Activated CD8-positive, alpha-beta T cell treated with anti-CD3 and anti-CD28 coated beads for 36 hours (primary cell): ENCODE measurements around the gene TSTD2. TPM values are rescaled to one million over a fixed set of nuclear protein-coding genes. Genes with fewer than 3 reads are reported as not detected.

ENCODE experiments used
- ATAC-seq: fragments of 200-7000 bp; cut with Tn5 transposase; one replicate; pipeline ENCODE4 v1.10.0; 2021; ENCODE audit warnings: mild to moderate bottlenecking, moderate library complexity
- CTCF ChIA-PET: fragments of 350-600 bp; sonication (Branson Sonifier 250); formaldehyde crosslinking; loops from one replicate; lab custom pipeline; 2021; ENCODE audit warnings: antibody characterized with exemption; lab: Charles Lee
- POLR2A ChIA-PET: fragments of 350-600 bp; sonication (Branson Sonifier 250); formaldehyde crosslinking; loops from one replicate; lab custom pipeline; 2021; ENCODE audit warnings: antibody characterized with exemption; lab: Charles Lee
- DNase-seq: peaks from one replicate; pipeline ENCODE4 v3.0.0-alpha.2; 2020
- H3K27ac Mint-ChIP-seq: one replicate; pipeline ENCODE4 v1.8.0; 2021; ENCODE audit warnings: mild to moderate bottlenecking, mixed read lengths
- H3K27me3 Mint-ChIP-seq: one replicate; pipeline ENCODE4 v1.8.0; 2021; ENCODE audit warnings: mixed read lengths
- H3K36me3 Mint-ChIP-seq: one replicate; pipeline ENCODE4 v1.8.0; 2021; ENCODE audit warnings: low read depth, mixed read lengths
- H3K4me1 Mint-ChIP-seq: one replicate; pipeline ENCODE4 v1.8.0; 2021; ENCODE audit warnings: low read depth, mixed read lengths
- H3K4me3 Mint-ChIP-seq: one replicate; pipeline ENCODE4 v1.8.0; 2021; ENCODE audit warnings: mild to moderate bottlenecking, moderate library complexity, mixed read lengths
- H3K9me3 Mint-ChIP-seq: one replicate; pipeline ENCODE4 v1.8.0; 2021; ENCODE audit warnings: mixed read lengths
- CTCF ChIP-seq: fragments of 200-600 bp; IDR thresholded peaks from one replicate; pipeline ENCODE4 v1.8.0; 2022; ENCODE audit warnings: antibody characterized with exemption, mild to moderate bottlenecking
- intact Hi-C: fragments of 100-400 bp; cut with micrococcal nuclease; formaldehyde crosslinking; loops from one replicate; pipeline ENCODE4 v1.10.0; 2022
- total RNA-seq, 2 experiments: library from RNA; stranded (reverse); gene quantifications; one replicate each; pipeline ENCODE4 v1.2.3, GENCODE V29; 2021

The TSTD2 gene
- total RNA-seq, 2 experiments from 2014 or later, result 15.2 to 15.3 TPM

DNA sequence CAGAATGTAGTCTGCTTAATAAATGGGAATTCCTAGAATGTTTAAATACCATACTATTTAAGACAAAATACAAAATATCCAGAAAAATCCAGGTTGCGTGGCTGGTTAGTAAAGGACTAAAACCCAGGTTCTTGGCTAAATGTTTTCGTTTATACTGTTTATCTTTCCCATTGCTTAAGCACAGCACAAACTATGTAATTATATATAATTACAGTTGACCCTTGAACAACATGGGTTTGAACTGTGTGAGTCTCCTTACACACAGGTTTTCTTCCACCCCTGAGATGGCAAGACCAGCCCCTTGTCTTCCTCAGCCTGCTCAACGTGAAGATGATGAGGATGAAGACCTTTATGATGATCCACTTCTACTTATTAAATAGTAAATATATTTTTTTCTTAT is 39.2 kb upstream of the TSTD2 start:
- Mint-ChIP-seq H3K27me3 (no peaks in the 10 kb centered on the region), H3K27ac (no peak overlapping the region), H3K4me3 (no peak overlapping the region), H3K4me1 (peaks cover 20% of the 10 kb centered on the region), H3K36me3 (peaks cover 53% of the 10 kb centered on the region), H3K9me3 (no peaks in the 10 kb centered on the region)
- POLR2A ChIA-PET, result no interaction called here
- ATAC-seq, result no peak
- intact Hi-C loops, result no loop called here
- DNase-seq, result no peak
- CTCF ChIA-PET, result no interaction called here
- TF ChIP-seq CTCF, result no peak

- intact Hi-C loops, result no loop called here
- H3K9me3 Mint-ChIP-seq, result no peaks in the 10 kb centered on the region
- no peak for DNase-seq
- peak overlapping the region; percentile 56 for H3K27ac Mint-ChIP-seq
- no peak for TF ChIP-seq CTCF
- ChIA-PET CTCF (no interaction called here), POLR2A (interaction anchor here (0.9 kb wide), 1 partner anchor 37 kb away, joined by 3 read pairs; the partner anchor contains the start of genes NCBP1 and TSTD2)
- no peaks in the 10 kb centered on the region for H3K27me3 Mint-ChIP-seq
- peaks cover 36% of the 10 kb centered on the region for H3K4me1 Mint-ChIP-seq
- ATAC-seq, result no peak
- no peak overlapping the region for H3K4me3 Mint-ChIP-seq
- H3K36me3 Mint-ChIP-seq, result peaks cover 63% of the 10 kb centered on the region
Measured at GRCh38 chr9:97670586-97670985, 37.4 kb upstream of the TSTD2 start.

- no peak overlapping the region for H3K4me3 Mint-ChIP-seq
- POLR2A ChIA-PET, result interaction anchor here (1.2 kb wide), 1 partner anchor 8 kb away, joined by 3 read pairs; no protein-coding TSS in a partner anchor
Measured at GRCh38 chr9:97668485-97668884, 35.3 kb upstream of the TSTD2 start.

GRCh38 chr9:97666907-97667686 is 33.9 kb upstream of the TSTD2 start:
- DNase-seq (no peak), ATAC-seq (no peak)
- H3K36me3 Mint-ChIP-seq, result peaks cover 70% of the 10 kb centered on the region
- no peak for TF ChIP-seq CTCF
- POLR2A ChIA-PET, result interaction anchor here (1.2 kb wide), 1 partner anchor 9 kb away, joined by 3 read pairs; no protein-coding TSS in a partner anchor
- H3K9me3 Mint-ChIP-seq, result no peaks in the 10 kb centered on the region
- peaks cover 44% of the 10 kb centered on the region for H3K4me1 Mint-ChIP-seq
- intact Hi-C loops, result no loop called here
- H3K27me3 Mint-ChIP-seq, result no peaks in the 10 kb centered on the region
- H3K27ac Mint-ChIP-seq, result peak overlapping the region; percentile 73
- CTCF ChIA-PET, result interaction anchor here (0.8 to 1.9 kb wide), 3 partner anchors 28 to 51 kb away, joined by 3 to 5 read pairs (median 3); no protein-coding TSS in a partner anchor
- H3K4me3 Mint-ChIP-seq, result no peak overlapping the region

More at GRCh38 chr9:97668485-97668884, 35.3 kb upstream of the TSTD2 start:
- Mint-ChIP-seq H3K27ac (peak overlapping the region; percentile 82), H3K4me1 (peaks cover 44% of the 10 kb centered on the region), H3K36me3 (peaks cover 65% of the 10 kb centered on the region), H3K27me3 (no peaks in the 10 kb centered on the region), H3K9me3 (no peaks in the 10 kb centered on the region)
- TF ChIP-seq CTCF, result no peak
- ATAC-seq (peak; percentile 31), DNase-seq (peak; percentile 74)
- CTCF ChIA-PET, result no interaction called here
- intact Hi-C loops, result no loop called here

GRCh38 chr9:97665742-97666141 is 32.6 kb upstream of the TSTD2 start:
- intact Hi-C loops, result no loop called here
- POLR2A ChIA-PET, result interaction anchor here (1.3 kb wide), 1 partner anchor 19 kb away, joined by 3 read pairs; no protein-coding TSS in a partner anchor
- Mint-ChIP-seq H3K4me1 (peaks cover 44% of the 10 kb centered on the region), H3K27ac (peak overlapping the region; percentile 73), H3K9me3 (no peaks in the 10 kb centered on the region), H3K27me3 (no peaks in the 10 kb centered on the region), H3K4me3 (no peak overlapping the region), H3K36me3 (peaks cover 63% of the 10 kb centered on the region)
- CTCF ChIA-PET, result interaction anchor here (1.0 to 1.9 kb wide), 2 partner anchors 20 to 27 kb away, joined by 3 to 5 read pairs; no protein-coding TSS in a partner anchor
- no peak for TF ChIP-seq CTCF
- DNase-seq, result no peak
- peak; percentile 73 for ATAC-seq
